Breast epithelium (tissue), 3 donors: ENCODE results near the gene CTSE.

Experiments
- POLR2A ChIP-seq: fragments of 450-650 bp; IDR thresholded peaks from one replicate; pipeline ENCODE4 v1.6.1; 2016; ENCODE audit warnings: antibody characterized with exemption, mild to moderate bottlenecking, moderate library complexity
- TF ChIP-seq, protein P1 (sequence below), 3 donors: fragments of 450-650 bp; IDR thresholded peaks; one replicate each; pipeline ENCODE4 v1.5.1; 2016 to 2017; ENCODE audit warnings: antibody characterized with exemption in 3 of 3, mild to moderate bottlenecking in 3 of 3, moderate library complexity in 3 of 3

DNA sequence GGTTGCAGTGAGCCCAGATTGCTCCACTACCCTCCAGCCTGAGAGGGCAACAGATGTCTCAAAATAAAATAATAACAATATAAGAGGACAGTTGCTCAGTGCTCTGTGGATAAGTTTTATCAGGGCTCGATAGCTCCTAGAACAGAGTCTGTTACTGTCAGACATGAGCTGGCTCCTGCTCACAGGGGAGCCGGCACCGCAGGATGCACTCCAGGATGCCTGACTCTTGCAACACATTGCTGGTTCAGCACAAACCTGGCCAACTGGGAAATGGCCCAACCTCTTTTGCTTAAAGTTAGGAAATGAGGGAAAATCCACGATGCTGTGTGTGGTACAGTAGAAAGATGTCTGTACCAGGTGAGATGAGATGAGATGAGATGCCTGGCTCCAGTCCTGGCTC is 5.8 kb upstream of the CTSE start:
- TF ChIP-seq, protein P1, sequence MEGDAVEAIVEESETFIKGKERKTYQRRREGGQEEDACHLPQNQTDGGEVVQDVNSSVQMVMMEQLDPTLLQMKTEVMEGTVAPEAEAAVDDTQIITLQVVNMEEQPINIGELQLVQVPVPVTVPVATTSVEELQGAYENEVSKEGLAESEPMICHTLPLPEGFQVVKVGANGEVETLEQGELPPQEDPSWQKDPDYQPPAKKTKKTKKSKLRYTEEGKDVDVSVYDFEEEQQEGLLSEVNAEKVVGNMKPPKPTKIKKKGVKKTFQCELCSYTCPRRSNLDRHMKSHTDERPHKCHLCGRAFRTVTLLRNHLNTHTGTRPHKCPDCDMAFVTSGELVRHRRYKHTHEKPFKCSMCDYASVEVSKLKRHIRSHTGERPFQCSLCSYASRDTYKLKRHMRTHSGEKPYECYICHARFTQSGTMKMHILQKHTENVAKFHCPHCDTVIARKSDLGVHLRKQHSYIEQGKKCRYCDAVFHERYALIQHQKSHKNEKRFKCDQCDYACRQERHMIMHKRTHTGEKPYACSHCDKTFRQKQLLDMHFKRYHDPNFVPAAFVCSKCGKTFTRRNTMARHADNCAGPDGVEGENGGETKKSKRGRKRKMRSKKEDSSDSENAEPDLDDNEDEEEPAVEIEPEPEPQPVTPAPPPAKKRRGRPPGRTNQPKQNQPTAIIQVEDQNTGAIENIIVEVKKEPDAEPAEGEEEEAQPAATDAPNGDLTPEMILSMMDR (IDR thresholded peaks at IDR 0.05), result no peak
- TF ChIP-seq POLR2A, result no peak
